MCF 10A (cell line): Measurements from ENCODE around the gene APIP. TPM values are rescaled to one million over a fixed set of nuclear protein-coding genes. Genes with fewer than 3 reads are reported as not detected.

Experiments used
- BruUV-seq: library from RNA; stranded (reverse); fragments of 400-500 nt; replicated peaks from 2 replicates; lab custom pipeline; 2021; lab: Mats Ljungman, UMichigan
- CTCF ChIA-PET: fragments of 300-600 bp; sonication (Branson Sonifier 250); formaldehyde crosslinking; extraction: SDS; loops from one replicate; lab custom pipeline; 2021; ENCODE audit warnings: antibody characterized with exemption, inconsistent platforms; lab: Yijun Ruan, JAX
- POLR2A ChIA-PET: fragments of 300-600, 350-650 bp; sonication (Branson Sonifier 250); formaldehyde crosslinking; extraction: SDS; loops from one replicate; lab custom pipeline; 2020; ENCODE audit warnings: antibody characterized with exemption, inconsistent platforms; lab: Yijun Ruan, JAX
- DNase-seq: peaks from one replicate; pipeline ENCODE4 v3.0.0-alpha.2; 2018; ENCODE audit not compliant: unreplicated experiment
- H3K27ac Mint-ChIP-seq: one replicate; pipeline ENCODE4 v1.8.0; 2022; ENCODE audit warnings: mild to moderate bottlenecking, low read depth, mixed read lengths; ENCODE audit not compliant: unreplicated experiment
- H3K27me3 Mint-ChIP-seq: one replicate; pipeline ENCODE4 v1.8.0; 2022; ENCODE audit warnings: mixed read lengths; ENCODE audit not compliant: insufficient read depth, unreplicated experiment
- H3K36me3 Mint-ChIP-seq: one replicate; pipeline ENCODE4 v1.8.0; 2022; ENCODE audit warnings: mild to moderate bottlenecking, moderate library complexity, mixed read lengths; ENCODE audit not compliant: insufficient read depth, unreplicated experiment
- H3K4me1 Mint-ChIP-seq: one replicate; pipeline ENCODE4 v1.8.0; 2022; ENCODE audit warnings: mixed read lengths; ENCODE audit not compliant: insufficient read depth, unreplicated experiment
- H3K4me3 Mint-ChIP-seq: one replicate; pipeline ENCODE4 v1.8.0; 2022; ENCODE audit warnings: mild to moderate bottlenecking, moderate library complexity, mixed read lengths; ENCODE audit not compliant: unreplicated experiment
- H3K9me3 Mint-ChIP-seq: one replicate; pipeline ENCODE4 v1.8.0; 2022; ENCODE audit warnings: mixed read lengths; ENCODE audit not compliant: unreplicated experiment
- CTCF ChIP-seq: fragments of 200-600 bp; IDR thresholded peaks from one replicate; pipeline ENCODE4 v1.8.0; 2022; ENCODE audit warnings: antibody characterized with exemption, mild to moderate bottlenecking; ENCODE audit not compliant: unreplicated experiment
- intact Hi-C: fragments of 100-400 bp; cut with micrococcal nuclease; formaldehyde crosslinking; loops from 2 replicates; pipeline ENCODE4 v1.14.1; 2022
- total RNA-seq: library from RNA; stranded (reverse); gene quantifications from 2 replicates; pipeline ENCODE4 v1.2.3, GENCODE V29; 2022

Gene APIP
- total RNA-seq, 1 experiment from 2014 or later, result 36.9 TPM

- Mint-ChIP-seq H3K4me3 (no peak overlapping the region), H3K9me3 (no peaks in the 10 kb centered on the region), H3K27me3 (no peaks in the 10 kb centered on the region), H3K36me3 (peaks cover 6% of the 10 kb centered on the region), H3K27ac (no peak overlapping the region), H3K4me1 (peaks cover 1% of the 10 kb centered on the region)
- ChIA-PET CTCF (interaction anchor here (0.6 to 2.0 kb wide), 2 partner anchors 47 to 296 kb away, joined by 4 to 11 read pairs; no protein-coding TSS in a partner anchor), POLR2A (interaction anchor here (0.7 to 1.0 kb wide), 3 partner anchors 236 to 477 kb away, joined by 3 to 4 read pairs (median 3); no protein-coding TSS in a partner anchor)
- no TSS peak for BruUV-seq
- no peak for TF ChIP-seq CTCF
- no peak for DNase-seq
- intact Hi-C loops, result no loop called here
Measured at GRCh38 chr11:34881900-34882299, 34.3 kb downstream of the APIP start.

GRCh38 chr11:34877375-34877975 lies 38.7 kb downstream of the APIP start:
- ChIA-PET POLR2A (interaction anchor here (1.2 kb wide), 1 partner anchor 9 kb away, joined by 4 read pairs; no protein-coding TSS in a partner anchor), CTCF (no interaction called here)
- Mint-ChIP-seq H3K36me3 (peaks cover 6% of the 10 kb centered on the region), H3K9me3 (no peaks in the 10 kb centered on the region), H3K27me3 (no peaks in the 10 kb centered on the region), H3K4me1 (no peaks in the 10 kb centered on the region), H3K27ac (no peak overlapping the region), H3K4me3 (no peak overlapping the region)
- no peak for TF ChIP-seq CTCF
- intact Hi-C loops, result no loop called here
- BruUV-seq, result no TSS peak
- no peak for DNase-seq

- no TSS peak for BruUV-seq
- H3K36me3 Mint-ChIP-seq, result no peaks in the 10 kb centered on the region
- CTCF ChIA-PET, result interaction anchor here (0.6 to 1.2 kb wide), 2 partner anchors 17 to 34 kb away, joined by 3 read pairs; no protein-coding TSS in a partner anchor
- H3K4me1 Mint-ChIP-seq, result no peaks in the 10 kb centered on the region
- intact Hi-C loops, result no loop called here
- POLR2A ChIA-PET, result interaction anchor here (0.5 to 1.2 kb wide), 3 partner anchors 9 to 550 kb away, joined by 3 to 4 read pairs (median 3); no protein-coding TSS in a partner anchor
- H3K9me3 Mint-ChIP-seq, result no peaks in the 10 kb centered on the region
- DNase-seq, result no peak
- no peaks in the 10 kb centered on the region for H3K27me3 Mint-ChIP-seq
- no peak for TF ChIP-seq CTCF
- no peak overlapping the region for H3K27ac Mint-ChIP-seq
- no peak overlapping the region for H3K4me3 Mint-ChIP-seq
Measured at GRCh38 chr11:34874202-34874601, 42.0 kb downstream of the APIP start.

GRCh38 chr11:34870548-34871196 lies 45.5 kb downstream of the APIP start:
- Mint-ChIP-seq H3K9me3 (no peaks in the 10 kb centered on the region), H3K36me3 (no peaks in the 10 kb centered on the region), H3K4me3 (no peak overlapping the region), H3K27ac (no peak overlapping the region), H3K4me1 (peaks cover 4% of the 10 kb centered on the region), H3K27me3 (no peaks in the 10 kb centered on the region)
- no peak for TF ChIP-seq CTCF
- no peak for DNase-seq
- ChIA-PET CTCF (interaction anchor here (0.6 kb wide), 2 partner anchors 18 to 424 kb away, joined by 3 read pairs; no protein-coding TSS in a partner anchor), POLR2A (interaction anchor here (0.7 kb wide), 1 partner anchor 11 kb away, joined by 3 read pairs; no protein-coding TSS in a partner anchor)
- intact Hi-C loops, result no loop called here
- BruUV-seq, result no TSS peak
